AG09319 (cell line): ENCODE measurements around the gene TRIM62.

Experiments used
- DNase-seq: peaks from one replicate; pipeline ENCODE4 v3.0.0-alpha.2; 2010; ENCODE audit warnings: low read depth; ENCODE audit errors: extremely low read depth
- TF ChIP-seq, protein P1 (sequence below): IDR thresholded peaks from 2 replicates; pipeline ENCODE4 v1.5.1; 2011; ENCODE audit warnings: low read depth, mild to moderate bottlenecking, inconsistent platforms, low read length, moderate library complexity

Gene TRIM62

DNA sequence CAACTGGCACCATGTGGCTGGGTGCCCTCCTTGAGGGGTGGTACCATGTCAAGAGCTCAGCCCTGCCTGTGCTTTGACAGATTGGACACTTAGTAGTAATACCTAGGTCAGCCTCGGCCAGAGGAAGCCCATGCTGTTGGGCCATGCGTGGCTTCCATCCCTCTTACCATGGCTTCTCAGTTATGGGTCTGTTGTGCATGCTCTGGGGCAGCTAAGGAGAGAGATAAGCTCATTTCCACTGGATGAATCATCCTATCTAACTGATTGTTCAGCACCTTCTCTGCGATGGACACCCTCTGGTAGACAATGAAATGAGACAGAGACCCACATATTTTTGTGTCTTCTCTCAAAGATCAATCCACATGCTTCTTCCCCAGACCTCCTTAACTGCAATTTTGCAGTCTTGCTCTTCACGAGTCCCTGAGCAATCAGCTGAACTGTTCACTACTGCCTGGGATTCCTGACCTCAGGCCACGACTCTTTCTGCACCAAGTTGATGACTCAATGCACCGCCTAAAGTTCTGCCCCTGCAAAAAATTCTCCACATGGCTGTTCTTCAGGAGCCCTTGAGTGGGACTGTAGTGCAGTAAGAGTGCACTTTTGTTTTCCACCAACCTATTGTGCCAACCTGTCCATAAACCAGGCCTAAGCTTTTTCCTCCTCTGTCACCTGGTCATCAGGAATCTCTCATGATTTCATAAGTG lies 6.9 kb upstream of the TRIM62 start:
- TF ChIP-seq, protein P1, sequence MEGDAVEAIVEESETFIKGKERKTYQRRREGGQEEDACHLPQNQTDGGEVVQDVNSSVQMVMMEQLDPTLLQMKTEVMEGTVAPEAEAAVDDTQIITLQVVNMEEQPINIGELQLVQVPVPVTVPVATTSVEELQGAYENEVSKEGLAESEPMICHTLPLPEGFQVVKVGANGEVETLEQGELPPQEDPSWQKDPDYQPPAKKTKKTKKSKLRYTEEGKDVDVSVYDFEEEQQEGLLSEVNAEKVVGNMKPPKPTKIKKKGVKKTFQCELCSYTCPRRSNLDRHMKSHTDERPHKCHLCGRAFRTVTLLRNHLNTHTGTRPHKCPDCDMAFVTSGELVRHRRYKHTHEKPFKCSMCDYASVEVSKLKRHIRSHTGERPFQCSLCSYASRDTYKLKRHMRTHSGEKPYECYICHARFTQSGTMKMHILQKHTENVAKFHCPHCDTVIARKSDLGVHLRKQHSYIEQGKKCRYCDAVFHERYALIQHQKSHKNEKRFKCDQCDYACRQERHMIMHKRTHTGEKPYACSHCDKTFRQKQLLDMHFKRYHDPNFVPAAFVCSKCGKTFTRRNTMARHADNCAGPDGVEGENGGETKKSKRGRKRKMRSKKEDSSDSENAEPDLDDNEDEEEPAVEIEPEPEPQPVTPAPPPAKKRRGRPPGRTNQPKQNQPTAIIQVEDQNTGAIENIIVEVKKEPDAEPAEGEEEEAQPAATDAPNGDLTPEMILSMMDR = no peak
- DNase-seq = no peak

DNA sequence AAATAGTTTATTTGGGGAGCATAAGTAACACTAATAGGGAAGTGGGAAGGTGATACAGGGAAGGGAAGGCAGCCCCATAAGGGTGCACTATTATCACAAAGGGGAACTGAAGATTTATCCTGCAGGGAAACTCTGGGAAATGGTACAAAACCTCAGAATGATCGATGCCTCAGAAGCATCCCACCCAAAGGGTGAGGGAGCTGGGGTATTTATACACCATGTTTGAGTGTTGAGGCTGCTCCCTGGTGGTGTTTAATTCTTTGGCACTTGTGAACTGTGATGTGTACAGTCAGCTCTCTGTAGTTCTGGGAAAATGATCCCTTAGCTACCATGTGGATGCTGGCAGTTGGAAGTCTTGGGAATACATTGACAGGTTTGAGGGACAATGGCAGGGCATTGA lies 5.1 kb upstream of the TRIM62 start:
- TF ChIP-seq, protein P1 = no peak
- DNase-seq = no peak

DNA sequence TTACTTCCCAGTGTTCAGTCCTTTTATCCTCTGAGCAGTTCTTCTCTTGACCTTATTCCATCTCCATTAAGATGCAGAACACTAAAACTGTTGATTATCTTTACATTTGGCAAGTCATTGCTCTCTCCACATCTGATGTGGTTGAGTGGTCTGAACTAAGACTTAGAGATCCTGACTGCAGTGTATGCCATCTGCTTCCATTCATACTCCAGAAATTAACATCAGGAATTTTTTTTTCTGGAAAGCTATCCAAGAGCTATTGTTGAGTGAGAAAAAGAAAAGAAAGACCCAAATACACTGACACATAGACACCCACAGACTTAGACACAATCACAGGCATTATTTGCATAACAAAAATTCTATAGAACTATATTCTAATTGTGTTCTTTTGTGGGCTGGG lies 3.7 kb upstream of the TRIM62 start:
- no peak for DNase-seq
- TF ChIP-seq, protein P1 = no peak

DNA sequence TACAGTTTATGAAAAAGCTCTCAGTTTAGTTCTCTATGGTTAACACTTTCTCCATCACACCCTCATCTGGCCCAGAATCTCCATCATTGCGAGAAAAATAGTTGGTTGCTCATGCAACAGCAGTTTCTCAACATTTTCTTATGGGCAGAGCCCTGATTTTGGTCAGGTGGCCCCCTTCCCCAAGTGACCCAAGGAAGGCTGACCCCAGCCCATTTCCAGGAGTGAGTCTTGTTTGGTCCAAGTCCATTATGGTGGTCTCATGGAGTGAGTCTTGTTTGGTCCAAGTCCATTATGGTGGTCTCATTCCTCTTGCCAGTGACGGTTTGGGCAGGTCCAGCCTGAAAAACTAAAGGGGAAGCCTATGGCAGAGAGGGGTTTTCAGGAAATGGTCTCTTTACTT lies 1.5 kb upstream of the TRIM62 start:
- TF ChIP-seq, protein P1 = no peak
- DNase-seq = no peak

DNA sequence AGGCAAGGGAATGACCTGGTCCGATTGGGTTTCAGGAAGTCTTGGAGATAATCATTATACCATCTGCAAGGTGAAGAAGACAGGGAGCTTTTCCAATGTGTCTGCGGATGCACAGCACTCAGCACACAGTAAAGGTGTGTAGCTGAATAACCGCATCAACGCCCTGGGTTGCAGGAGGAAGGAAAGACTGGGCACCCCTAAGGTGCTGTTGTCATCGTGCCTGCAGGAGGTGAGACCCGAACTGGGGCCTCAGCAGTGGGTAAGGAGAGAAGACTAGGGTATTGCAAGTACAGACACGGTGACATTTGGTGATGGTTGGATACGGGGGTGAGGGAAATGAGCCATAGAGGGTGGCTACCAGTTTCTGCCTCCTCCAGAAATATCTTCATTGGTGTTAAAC lies 1.1 kb upstream of the TRIM62 start:
- DNase-seq = no peak
- TF ChIP-seq, protein P1 = no peak

DNA sequence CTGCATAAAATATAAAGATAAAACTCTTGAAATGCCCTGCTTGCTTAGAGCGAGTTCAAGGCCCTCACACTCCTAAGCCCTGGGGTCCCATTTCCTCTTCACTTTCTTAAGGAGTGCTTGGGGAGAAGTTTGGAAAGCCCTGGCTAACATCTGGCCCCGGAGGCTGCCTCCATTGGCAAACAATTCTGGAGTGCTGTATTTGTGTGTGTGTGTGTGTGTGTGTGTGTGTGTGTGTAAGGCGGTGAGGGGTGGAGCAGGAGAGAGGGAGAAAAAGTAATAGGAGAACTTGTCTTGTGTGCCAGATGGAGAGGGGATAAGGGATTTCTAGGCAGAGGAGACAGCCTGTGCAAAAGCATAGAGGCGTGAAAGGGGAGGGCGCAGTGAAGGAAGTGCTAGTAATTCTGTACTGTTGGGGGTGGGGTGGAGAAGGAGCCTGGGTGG lies 578 bp upstream of the TRIM62 start:
- TF ChIP-seq, protein P1 = no peak
- DNase-seq = peak; percentile 47

DNA sequence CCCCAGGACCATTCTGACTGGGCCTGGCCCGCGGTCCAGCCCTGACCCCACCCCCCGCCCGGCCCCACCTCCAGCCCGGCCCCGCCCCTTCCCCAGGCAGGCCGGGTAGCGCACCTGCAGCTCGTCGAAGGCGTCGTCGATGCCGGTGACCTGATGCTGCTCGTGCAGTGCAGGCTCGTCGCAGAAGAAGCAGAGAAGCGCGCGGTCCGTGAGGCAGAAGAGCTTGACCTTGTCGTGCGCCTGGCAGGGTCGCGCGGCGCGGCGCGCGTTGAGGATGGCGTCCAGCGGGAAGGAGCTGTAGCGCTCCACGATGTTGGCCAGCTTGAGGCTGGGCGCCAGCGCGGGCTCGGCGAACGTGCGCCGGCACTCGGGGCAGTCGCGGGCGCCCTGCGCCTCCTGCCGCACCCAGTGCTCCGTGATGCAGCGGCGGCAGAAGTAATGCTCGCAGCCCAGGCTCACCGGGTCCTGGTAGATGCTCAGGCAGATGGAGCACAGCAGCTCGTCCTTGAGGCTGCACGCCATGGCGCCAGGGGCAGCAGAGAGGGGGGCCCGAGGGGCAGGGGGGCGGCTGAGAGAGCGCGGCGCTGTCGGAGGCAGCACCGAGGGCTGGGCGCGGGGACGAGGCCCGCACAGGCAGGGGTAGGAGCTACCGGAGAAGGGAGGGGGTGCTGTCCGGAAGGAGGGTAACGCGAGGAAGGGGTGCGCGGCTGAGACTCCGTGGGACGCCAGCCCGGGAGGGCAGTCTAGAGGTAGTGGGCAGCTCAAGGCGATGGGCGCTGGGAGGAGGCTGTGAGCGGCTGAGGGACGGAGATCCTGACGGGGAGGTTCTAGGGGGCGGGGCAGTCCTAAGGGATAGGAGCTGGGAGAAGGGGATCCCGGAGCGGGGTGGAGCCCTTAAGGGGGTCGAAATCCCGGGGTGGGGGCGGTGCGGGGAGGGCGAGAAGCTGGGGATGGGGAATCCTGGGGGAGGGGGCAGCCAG lies 642 bp downstream of the TRIM62 start:
- DNase-seq = no peak
- TF ChIP-seq, protein P1 = no peak
